ENCODE results near the gene DRC3.
"Not testable (repeated sequence)": the region's sequence is repeated elsewhere in the genome, so short reads cannot be mapped to it uniquely, and the experiment has no call there.

Gene DRC3, protein sequence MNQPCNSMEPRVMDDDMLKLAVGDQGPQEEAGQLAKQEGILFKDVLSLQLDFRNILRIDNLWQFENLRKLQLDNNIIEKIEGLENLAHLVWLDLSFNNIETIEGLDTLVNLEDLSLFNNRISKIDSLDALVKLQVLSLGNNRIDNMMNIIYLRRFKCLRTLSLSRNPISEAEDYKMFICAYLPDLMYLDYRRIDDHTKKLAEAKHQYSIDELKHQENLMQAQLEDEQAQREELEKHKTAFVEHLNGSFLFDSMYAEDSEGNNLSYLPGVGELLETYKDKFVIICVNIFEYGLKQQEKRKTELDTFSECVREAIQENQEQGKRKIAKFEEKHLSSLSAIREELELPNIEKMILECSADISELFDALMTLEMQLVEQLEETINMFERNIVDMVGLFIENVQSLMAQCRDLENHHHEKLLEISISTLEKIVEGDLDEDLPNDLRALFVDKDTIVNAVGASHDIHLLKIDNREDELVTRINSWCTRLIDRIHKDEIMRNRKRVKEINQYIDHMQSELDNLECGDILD

DNA sequence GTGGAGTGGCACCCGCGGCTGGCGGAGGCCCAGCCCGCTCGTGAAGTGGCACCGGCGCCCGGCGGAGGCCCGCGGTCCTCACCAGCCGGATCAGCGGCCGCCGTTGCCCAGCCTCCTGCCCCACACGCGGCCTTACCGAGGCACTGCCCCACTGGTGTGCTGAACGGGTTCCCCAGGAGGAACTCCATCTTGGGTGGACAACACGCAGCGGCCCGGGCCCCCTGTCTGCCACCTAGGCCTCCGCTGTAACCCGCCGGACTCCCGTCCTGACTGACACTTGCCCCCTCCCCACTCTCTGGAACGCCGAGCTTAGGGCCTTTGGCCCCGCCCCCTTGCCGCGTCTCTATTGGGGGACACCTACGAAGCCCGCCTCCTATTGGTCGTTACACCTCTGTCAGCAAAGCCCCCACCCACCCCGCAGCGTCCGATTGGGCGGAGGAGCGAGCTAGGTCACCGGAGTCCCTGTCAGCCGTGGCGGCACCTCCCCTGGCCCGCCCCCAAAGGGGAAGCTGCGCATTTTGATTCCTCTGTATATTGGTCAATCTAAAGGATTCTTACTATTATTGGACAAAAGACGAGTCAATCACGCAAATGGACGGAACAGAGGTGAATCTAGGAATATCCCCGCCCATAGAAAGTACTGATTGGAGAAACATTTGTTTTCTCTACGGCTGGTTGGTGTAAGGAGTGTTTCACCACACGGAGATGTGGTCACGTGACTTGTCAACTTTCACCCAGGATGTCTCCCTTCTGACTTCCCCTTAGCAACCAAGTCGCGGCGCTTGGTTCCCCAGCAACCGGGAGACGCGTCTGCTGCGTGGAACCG, at the start of gene DRC3, which contains the start of gene TOM1L2:
TSS of gene DRC3 (plus strand) at position 737 of the 826 bp plus-strand sequence. CDS start 4,737 bp downstream, outside the sequence.
TSS of gene TOM1L2 (minus strand) at position 275 of the 826 bp plus-strand sequence. CDS start at position 188, 87 bp downstream.
- DNase-seq, result peak; percentile 99

DNA sequence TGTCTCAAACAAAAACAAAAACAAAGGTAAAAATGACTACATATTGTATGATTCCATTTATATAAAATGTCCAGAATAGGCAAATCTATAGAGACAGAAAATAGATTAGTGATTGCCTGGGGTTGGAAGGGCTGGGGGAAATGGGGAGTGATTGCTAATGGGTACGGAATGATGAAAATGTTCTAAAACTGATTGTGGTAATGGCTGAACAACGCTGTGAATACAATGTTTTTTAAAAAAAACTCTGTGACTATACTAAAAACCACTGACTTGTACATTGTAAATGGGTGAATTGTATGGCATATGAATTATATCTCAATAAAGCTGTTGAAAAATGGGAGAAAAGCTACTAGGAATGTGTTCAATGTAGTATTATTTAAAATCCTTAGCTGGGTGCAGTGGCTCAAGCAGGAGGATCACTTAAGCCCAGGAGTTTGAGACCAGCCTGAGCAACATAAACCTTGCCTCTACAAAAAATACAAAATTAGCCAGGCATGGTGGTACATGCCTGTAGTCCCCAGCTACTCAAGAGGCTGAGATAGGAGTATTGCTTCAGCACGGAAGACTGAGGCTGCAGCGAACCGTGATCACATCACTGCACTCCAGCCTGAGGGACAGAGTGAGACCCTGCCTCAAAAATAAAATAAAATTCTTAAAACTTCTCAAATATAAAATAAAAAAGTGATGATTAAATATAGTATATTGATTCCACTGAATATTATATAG, 48.4 kb upstream of the DRC3 start:
- no peak for DNase-seq

DNA sequence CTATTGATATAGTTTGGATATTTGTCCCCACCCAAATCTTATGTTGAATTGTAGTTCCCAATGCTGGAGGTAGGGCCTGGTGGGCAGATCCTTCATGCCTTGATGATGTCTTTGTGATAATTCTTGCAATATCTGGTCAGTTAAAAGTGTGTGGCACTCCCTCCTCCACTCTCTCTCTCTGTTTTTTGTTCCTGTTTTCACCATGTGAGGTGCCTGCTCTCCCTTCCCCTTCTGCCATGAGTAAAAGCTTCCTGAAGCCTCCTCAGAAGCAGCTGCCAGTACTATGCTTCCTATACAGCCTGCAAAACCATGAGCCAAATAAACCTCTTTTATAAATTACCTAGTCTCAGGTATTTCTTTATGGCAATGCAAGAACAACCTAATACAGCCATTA, 47.8 kb upstream of the DRC3 start:
- DNase-seq, result no peak

DNA sequence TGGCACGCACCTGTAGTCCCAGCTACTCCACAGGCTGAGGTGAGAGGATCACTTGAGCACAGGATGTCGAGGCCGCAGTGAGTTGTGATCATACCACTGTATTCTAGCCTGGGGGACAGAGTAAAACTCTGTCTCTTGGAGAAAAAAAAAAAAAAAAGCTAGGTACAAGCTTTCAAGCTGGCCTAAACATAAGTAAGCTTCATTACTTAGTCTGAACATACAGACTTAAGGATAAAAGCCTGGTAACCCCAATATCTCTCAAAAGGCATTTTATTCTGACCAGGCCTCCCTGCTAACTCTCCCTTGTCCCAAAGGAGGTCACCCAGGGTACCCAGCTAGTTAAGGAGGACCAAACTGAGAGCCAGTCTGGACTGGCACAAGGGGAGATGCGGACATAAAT, 46.6 kb upstream of the DRC3 start:
- no peak for DNase-seq

DNA sequence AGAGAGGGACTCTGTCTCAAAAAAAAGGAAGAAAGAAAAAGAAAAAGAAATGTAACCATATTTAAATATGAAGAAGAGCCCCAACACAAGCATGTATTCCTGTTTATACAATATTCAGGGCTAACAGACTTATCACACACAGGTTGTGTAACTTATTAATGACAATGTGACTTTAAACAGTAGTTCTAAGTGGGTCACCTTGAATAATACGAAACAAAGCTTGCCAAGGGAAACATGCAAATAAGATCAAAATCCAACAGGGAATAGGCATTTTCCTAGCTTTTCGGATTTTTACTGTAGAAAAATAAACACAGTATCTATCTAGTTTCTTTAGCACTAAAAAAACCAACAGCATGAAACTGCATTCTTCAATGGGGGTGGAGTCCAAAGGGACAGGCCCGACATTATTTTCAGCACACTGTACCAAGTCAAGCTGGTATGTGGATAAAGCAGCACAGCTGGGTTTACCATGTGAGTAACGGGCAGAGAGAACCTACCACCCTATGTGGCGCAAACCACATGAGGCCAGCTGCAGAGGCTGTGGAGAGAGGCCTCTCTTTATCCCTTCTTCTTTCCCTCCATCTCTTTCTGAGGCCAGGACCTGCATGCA, 45.7 kb upstream of the DRC3 start:
- no peak for DNase-seq

DNA sequence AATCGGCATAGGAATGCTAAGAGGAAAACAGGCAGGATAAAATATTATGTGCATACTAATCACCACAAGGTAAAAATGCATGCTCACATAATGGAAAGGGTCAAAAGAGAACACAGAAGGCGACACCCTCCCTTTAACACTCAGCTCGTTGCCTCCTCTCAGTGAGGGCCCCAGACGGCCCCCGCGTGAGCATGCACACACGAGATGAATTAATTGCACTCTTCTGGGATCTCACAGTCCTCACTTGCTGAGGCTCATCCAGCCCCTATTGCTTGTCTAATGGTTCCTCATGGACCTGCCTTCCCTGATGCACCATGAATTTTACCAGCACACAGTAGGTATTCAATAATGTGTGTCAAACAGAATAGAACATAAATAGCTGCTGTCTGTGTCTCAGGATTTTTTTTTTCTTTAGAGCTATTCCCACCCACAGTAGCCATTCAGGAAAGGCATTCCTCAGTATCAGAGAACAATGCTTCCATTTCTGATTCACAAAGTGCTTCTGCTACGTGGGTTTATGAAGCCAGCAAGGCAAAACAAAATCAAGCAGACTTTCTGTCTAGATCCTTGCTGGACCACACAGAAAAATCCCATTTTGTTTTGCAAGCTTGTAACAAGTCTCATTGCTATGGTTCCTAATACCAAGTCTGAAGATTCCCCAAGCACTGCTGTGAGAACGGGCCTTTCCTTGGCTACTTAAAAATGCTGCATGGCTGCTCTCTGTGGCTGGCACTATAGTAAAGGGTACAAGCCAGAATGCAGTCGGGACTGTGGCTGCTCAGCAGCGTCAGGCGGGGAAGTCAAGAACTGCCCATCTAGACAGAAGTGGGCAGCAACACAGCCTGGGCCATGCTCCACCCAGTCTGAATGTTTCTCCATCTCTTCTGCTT, 44.0 kb upstream of the DRC3 start:
- DNase-seq, result no peak

DNA sequence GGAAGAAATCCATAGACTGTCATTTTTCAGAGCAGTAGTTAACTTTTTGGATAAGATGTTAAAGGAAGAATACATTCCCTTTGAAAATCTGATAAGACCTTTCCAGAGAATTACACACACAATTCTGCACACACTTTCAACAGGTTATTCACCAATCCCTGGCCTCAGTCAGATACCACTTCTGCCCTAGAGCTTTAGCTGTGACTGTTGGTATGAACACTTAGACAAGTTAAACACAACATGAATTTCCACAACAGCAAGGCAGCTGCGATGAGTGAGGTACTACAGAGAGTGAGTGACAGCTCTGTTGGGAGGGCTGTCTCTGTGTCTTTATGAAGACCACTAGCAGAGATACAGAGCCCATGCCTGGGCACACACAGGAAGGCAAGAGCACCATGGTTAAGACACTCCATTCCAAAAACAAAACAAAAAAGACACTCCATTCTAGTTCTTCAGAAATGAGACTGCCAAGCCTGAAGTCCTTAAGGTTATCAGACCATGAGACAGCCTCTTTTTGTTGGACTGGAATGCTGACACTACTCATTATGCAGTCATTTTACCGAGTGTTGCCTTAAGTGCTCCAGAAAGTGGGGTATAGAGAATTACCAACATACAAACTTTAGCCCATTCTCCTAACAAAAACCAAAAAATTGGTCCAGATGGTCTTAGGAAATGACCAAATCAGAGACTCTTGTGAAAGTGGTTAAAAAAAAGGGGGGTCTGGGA, 42.8 kb upstream of the DRC3 start:
- DNase-seq, result no peak

DNA sequence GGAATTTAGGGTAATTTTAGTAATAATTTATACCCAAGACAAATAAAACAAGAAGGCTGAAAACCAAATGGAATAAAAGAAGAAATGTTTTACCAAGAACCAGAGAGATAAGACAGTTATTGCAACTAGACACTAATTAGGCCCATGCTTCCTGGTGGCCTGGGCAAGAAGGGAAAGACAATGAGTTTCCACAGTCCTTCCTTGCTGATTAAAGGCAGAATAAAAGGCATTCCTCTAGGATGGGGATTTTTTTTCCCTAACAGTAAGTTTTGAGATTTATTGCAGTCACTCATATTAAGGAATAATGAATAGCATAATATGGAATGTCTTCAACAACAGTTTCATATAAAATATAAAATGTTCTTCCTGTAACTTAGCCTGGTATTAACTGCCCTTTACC, 42.0 kb upstream of the DRC3 start:
- no peak for DNase-seq

DNA sequence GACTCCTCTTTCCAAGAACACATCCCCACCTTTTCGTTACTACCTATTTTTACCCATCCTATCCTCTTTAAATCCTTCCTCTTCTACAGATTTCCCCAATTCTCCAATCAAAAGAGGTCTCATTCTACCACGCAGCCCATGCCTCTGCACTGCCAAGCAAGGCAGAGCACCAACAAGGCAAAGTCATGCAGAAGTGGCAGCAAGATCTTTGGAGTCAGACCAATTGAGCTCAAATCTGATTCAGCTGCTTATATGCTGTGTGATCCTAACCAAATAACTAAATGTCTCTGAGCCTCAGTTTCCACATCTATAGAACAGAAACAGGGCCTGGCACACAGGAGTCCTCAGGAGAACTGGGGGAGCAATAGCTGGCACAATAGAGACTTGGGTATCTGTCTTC, 41.5 kb upstream of the DRC3 start:
- no peak for DNase-seq

DNA sequence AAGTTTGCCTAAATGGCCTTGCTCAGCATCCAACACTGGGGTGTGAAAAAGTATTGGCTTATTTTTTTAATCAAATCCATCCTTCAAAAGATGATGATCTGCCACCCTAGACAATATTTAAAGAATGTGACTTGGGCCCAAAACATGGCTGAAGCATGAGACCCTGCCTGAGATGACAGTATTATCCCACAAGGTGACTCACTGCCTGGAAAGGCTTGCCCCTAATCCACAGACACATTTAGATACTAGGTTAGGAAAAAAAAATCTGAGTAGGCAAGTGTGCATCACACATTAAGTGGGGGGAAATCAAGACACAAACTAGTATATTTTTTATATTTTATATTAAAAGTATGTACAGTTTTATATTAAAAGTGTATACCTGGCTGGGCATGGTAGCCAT, 38.9 kb upstream of the DRC3 start:
- no peak for DNase-seq

DNA sequence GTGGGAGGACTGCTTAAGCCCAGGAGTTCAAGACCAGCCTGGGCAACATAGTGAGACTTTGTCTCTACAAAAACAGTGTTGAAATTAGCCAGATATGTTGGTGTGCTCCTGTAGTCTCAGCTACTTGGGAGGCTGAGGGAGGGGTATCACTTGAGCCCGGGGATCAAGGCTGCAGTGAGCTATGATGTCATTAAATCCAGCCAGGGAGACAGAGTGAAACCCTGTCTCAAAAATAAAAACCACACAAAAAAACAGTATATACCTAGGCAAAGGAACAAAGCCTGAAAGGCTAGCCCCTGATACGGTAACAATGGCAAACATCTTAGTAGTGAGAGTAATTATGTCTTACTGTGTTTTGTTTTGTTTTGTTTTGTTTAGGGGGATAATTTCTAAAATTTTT, 38.4 kb upstream of the DRC3 start:
- DNase-seq, result no peak

DNA sequence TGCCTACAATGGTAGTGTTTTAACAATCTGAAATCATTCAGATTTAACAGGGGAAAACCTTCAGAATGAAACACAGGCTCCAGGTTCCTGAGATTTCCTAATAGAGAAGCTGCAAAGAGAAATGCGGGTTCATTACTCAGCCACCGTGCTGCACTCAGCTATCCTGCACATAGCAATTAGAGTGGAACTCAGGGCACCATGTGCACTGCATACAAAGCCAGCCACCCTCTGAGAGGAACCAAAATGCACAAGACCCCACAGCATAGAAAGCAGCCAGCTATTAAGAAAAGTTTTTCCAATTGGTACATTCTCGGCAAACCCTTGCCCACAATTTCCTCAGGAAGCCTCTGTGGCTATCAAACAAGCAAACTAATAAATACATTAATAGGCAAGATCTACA, 37.9 kb upstream of the DRC3 start:
- DNase-seq, result no peak

DNA sequence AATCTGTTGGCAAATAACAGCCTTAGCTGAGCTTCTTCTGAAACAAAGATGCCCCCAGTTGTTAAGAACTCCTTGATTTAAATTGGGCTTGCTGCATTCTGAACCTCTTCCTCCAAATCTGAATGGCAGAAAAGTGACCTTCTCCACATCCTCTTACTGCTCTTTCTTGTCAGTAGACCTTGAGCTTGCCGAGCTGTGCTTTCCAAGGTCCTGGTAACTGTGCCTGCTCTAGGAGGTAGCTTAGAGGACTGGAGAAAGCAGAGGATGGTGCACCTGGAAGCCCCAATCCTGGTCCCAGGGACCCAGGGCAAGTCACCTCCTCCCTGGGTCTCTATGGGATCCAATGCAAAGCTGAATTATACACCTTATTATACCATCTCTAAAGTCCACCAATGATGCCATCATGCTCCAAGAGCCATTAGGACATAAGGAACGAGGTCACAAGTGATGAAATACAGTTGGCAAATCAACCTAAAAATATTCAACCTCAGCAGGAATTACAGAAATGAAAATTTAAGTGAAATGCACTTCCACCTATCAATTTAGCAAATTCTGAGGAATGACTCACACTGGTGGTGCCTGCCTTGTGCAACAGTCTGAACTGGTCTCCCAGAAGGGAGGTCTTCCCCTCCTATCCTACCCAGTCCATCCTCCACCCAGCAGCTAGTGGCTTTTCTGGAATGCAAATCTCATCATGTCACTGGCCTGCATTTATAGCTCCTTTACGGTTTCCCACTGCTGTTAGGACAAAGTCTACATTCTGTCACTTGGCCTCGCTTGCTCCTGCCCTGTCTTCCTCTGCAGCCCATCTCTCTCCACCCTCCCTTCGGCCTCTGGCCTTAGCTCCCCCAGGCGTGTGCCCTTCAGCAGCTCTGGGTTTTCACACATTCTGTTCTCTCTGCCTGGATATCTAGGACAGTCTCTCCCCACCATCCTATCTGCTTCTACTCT, 37.1 kb upstream of the DRC3 start:
- no peak for DNase-seq

DNA sequence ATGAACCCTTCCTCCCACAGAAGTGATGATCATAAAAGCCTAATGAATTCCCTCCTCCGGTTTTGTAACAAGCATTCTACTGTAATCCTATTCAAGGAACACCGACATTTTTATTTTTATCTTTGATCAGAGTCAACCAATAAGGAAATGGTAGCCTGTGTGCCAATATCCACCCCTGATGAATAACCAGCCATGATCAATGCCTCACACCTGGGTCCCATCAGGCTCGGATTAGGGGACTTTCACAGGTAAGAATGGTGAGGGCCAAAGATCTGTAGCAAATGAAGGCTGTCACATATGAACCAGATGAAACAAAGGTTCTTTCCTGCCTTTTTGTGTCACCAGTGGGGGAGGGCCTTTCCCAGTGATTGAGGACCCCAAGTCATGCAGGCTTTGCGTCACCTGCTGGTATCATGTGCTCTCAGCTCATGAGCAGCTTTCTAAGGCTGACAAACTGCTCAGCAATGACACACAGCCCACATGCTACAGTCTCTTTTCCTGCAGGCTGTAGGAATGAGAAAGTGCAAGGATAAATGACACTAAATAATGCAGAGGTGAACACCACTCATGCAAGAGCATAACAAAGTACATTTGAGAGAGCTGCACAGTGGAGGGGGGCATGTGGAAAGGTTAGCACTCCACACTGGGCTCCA, 35.3 kb upstream of the DRC3 start:
- DNase-seq, result no peak

DNA sequence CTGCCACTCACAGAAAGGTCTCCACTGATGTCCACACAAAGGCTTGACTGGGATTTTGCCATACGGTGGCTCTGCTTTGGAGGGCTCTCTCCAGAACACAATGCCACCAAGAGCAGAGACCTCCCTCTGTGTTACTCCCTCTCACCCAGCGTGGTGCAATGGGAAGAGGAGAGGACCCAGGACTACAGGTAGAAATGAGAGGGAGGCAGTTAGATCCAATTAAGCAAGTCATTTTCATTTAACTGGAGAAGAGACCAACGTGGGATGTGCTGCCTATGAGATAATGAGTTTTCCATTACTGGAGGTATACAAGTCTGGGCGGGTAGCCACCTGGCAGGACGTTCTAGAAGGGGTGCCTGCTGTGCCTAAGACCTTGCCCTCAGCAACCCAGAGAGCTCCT, 34.7 kb upstream of the DRC3 start:
- DNase-seq, result no peak

DNA sequence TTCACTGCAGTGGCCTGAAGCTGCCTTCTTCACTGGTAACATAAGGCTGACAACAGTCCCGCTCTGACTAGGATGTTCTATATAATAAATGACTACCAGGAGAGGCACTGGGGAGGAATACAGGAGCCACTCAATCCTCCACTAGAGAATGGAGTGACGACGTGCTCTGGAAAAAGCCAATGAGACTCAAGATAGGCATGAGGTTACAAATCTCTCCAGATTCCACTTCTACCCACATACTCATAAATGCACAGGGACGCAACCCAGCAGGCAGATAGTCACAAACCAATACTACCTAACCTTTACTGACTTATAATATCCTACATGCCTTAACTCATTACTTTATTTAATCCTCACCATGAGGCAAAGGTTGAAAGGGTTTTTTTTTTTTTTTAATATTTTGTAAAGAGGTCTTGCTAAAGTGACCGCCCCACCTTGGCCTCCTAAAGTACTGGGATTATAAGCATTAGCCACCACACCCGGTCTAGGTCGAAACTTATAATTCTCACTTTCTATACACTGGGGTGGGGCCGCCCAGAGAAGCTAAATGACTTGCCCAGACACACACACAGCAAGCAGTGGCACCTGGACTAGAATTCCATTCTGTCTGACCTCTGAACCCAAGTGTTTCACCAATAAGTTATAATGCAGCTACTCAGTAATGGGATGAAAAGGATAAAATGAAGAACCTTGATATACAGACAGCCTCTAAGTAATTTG, 34.1 kb upstream of the DRC3 start:
- DNase-seq, result no peak

DNA sequence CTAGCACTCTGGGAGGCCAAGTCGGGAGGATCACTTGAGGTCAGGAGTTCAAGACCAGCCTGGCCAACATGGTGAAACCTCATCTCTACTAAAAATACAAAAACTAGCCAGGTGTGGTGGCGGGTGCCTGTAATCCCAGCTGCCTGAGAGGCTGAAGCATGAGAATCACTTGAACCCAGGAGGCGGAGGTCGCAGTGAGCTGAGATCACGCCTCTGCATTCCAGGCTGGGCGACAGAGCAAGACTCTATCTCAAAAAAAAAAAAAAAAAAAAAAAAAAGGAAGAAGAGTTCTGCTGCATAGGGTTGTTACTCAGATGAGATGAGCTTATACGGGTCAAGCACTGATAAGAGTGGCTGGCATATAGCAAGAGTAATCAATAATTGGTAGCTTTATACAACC, 32.7 kb upstream of the DRC3 start:
- DNase-seq, result not testable (repeated sequence)

DNA sequence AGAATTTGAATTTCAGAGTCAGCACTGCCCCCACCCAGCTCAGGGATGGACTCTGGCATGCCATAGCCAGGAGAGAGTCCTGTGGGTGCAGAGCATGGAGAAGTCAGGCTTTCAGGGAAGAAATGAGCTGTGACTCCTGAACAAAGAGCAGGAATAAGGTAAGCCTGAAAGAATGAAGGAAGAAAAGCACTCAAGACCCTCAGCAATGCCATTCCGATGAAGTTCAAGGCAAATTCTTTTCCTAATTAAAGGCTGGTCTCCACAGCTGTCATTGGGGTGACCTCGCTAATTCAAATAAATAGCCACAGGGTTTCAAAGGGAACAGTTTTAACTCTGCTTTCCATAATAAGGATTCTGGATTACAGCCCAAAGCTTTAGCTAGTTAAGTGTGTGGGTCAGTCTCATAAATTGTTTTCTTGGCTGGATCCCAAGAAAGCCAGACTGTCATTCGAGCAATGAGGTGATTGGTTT, 32.2 kb upstream of the DRC3 start:
- peak; percentile 36 for DNase-seq
